GM21528 (cell line): Measurements from ENCODE around the gene FGA.

Experiments
- ATAC-seq: cut with Tn5 transposase; IDR thresholded peaks from one replicate; pipeline ENCODE4 v1.9.1; 2021; ENCODE audit warnings: mild to moderate bottlenecking, moderate library complexity; ENCODE audit not compliant: unreplicated experiment, low FRiP score

The FGA gene

DNA sequence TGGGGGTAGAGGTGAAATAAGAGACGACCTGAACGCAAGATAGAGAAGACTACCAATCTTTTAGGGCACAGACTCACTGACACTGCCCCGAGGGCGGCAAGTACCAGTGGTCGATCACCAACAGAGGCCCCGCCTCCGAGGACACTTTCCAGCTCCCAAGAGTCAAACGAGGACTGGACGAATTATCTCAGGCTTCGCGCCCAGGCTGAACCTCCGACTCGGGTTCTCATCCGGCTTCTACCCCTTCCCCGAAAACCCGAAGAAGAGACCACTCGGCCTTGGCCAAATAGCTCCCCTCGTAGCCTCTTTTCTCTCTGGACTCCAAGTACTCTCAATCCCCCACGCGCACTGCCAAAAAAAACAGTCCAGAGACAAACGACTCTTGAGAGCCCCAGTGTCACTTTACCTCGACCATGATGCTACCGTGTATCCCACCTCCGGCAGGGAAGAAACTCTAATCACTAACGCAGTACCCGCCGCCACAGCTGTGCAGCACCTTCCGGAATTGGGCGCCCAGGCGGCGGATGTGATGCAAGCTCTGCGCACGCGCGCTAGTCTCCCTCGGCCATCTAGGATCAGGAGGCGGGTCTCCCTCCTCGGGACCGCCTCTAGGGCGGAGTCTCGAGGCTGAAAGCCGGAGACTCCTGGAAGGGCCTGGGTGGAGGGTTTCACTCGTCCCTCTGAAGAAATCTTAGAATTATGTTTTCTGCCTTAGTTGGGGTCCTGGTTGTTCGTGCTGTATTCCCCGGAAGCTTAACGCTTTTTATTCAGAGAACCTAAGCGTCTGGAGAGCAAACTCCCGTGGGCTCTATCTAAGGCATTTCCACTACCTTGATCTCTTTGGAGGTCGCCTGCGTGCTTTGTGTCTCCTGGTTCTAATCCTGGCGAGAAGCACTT, 40.4 kb downstream of the FGA start, which contains the start of gene PLRG1:
Gene PLRG1 (minus strand): TSS at position 507 of the 897 bp plus-strand sequence. CDS start 92 bp downstream, at position 415.
- ATAC-seq, result peak; percentile 98

DNA sequence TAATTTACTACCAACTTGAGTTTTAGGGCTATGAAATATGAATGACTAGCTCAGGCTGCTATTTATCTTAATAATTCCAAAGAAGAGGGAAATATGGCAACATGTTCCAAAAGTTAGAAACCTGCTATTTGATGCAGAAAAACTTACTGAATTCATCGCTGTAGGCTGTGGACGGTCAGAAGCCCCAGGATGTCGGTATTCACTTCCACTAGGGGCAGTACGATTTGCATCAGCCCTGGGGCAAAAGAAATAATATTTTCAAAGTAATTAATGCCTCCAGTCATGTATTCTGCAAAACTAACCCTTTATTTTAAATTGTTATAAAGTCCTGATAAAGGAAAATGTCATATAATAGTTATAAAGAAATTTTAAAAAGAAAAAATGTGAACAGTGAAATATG, 44.9 kb downstream of the FGA start:
- no peak for ATAC-seq

DNA sequence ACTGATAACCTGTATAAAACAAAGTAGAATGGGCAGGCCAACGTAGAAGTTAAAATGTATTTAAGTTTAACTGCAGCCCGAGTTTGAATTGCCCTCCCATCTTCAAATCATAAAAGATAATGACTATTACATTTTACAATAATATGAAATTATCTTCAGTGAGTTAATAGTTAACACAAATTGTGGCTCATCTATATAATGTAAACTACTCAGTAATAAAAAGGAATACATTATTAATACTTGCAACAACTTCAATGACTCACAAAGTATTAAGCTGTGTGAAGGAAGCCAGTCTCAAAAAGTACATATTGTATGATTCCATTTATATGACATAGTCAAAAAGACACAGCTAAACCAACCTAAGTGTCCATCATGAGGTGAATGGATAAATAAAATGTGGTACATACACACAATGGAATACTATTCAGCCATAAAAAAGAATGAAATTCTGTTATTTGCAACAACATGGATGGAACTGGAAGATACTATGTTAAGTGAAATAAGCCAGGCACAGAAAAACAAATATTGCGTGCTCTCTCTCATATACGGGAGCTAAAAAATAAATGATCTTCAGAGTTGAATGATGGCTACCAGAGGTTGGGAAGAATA, 48.2 kb downstream of the FGA start:
- no peak for ATAC-seq
